HepG2 (cell line): ENCODE results near the gene GNL1. TPM values are rescaled to one million over a fixed set of nuclear protein-coding genes. Genes with fewer than 3 reads are reported as not detected.

Experiments used
- ATAC-seq: fragments of 200-7000 bp; cut with Tn5 transposase; 3 replicates; pipeline ENCODE4 v1.9.1; 2020; ENCODE audit warnings: mild to moderate bottlenecking, moderate library complexity
- BruUV-seq: library from RNA; stranded (reverse); fragments of 400-500 nt; replicated peaks from 2 replicates; lab custom pipeline; 2021; lab: Mats Ljungman, UMichigan
- CTCF ChIA-PET: fragments of 300-600 bp; formaldehyde crosslinking; extraction: SDS; loops from one replicate; lab custom pipeline; 2021; ENCODE audit warnings: low total read pairs, inconsistent platforms, low intra/inter-chr PET ratio; lab: Yijun Ruan, JAX
- POLR2A ChIA-PET: fragments of 350-600 bp; sonication (Branson Sonifier 250); formaldehyde crosslinking; loops from one replicate; lab custom pipeline; 2020; ENCODE audit warnings: antibody characterized with exemption, inconsistent platforms; lab: Yijun Ruan, JAX
- DNase-seq: peaks from one replicate; pipeline ENCODE4 v3.0.0-alpha.2; 2015; ENCODE audit warnings: low spot score
- FAIRE-seq: peaks from 3 replicates; lab custom pipeline; 2011; peaks lifted over from hg19 to GRCh38; lab: Jason Lieb, UNC
- H2AFZ ChIP-seq: one replicate; pipeline ENCODE4 v1.6.1; 2011; ENCODE audit warnings: low read length, inconsistent platforms
- H3K27ac ChIP-seq: fragments of 300-600 bp; 3 replicates; pipeline ENCODE4 v1.8.0; 2011; ENCODE audit warnings: mixed run types, mild to moderate bottlenecking, mixed read lengths, low read length, inconsistent platforms; ENCODE audit not compliant: insufficient read depth; ENCODE audit errors: extremely low read length
- H3K27me3 ChIP-seq, 2 experiments: fragments of 200-600 bp in 1 of 2; 2 replicates in 1 of 2; 3 replicates in 1 of 2; pipeline versions ENCODE4 v1.6.0 to v1.8.0; 2011; ENCODE audit warnings: low read length in 2 of 2, mild to moderate bottlenecking in 2 of 2, moderate library complexity in 2 of 2, inconsistent platforms in 1 of 2; ENCODE audit not compliant: insufficient read depth in 2 of 2, control insufficient read depth in 1 of 2
- H3K36me3 ChIP-seq, 2 experiments: fragments of 200-600 bp in 1 of 2; replicated peaks in 1 of 2; 2 replicates in 1 of 2; 3 replicates in 1 of 2; pipeline versions ENCODE4 v1.5.1 to v1.8.0; 2011; ENCODE audit warnings: low read length in 2 of 2, inconsistent platforms in 1 of 2; ENCODE audit not compliant: insufficient read depth in 2 of 2, control insufficient read depth in 1 of 2
- H3K4me1 ChIP-seq: 2 replicates; pipeline ENCODE4 v1.5.1; 2012; ENCODE audit warnings: low read length, inconsistent platforms; ENCODE audit not compliant: insufficient read depth
- H3K4me2 ChIP-seq: 2 replicates; pipeline ENCODE4 v1.6.0; 2011; ENCODE audit warnings: low read depth, low read length, inconsistent platforms
- H3K4me3 ChIP-seq, 3 experiments: fragments of 200-600 bp in 1 of 3; sonication (generic), shearing (Covaris generic) in 1 of 3; replicated peaks in 1 of 3; 2 replicates each; pipeline ENCODE4 v1.5.1; 2011 to 2016; ENCODE audit warnings: low read length in 3 of 3, inconsistent platforms in 2 of 3, low read depth in 2 of 3, mild to moderate bottlenecking in 2 of 3, control low read depth in 1 of 3, mixed read lengths in 1 of 3; ENCODE audit not compliant: insufficient read depth in 1 of 3
- H3K79me2 ChIP-seq: one replicate; pipeline ENCODE4 v1.6.1; 2011; ENCODE audit warnings: low read length, inconsistent platforms; ENCODE audit not compliant: insufficient read depth
- H3K9ac ChIP-seq: 2 replicates; pipeline ENCODE4 v1.6.0; 2011; ENCODE audit warnings: mild to moderate bottlenecking, low read depth, low read length, inconsistent platforms; ENCODE audit not compliant: insufficient read depth
- H3K9me3 ChIP-seq: 2 replicates; pipeline ENCODE4 v1.5.1; 2012; ENCODE audit warnings: mild to moderate bottlenecking, low read length
- H4K20me1 ChIP-seq: 2 replicates; pipeline ENCODE4 v1.6.0; 2011; ENCODE audit warnings: inconsistent platforms, mild to moderate bottlenecking, low read length, moderate library complexity; ENCODE audit not compliant: insufficient read depth
- AFF4 ChIP-seq: sonication (generic); formaldehyde crosslinking; IDR thresholded peaks from 2 replicates; pipeline ENCODE4 v1.4.0; 2020; ENCODE audit warnings: missing genetic modification reagents
- ARNT2 ChIP-seq: sonication (generic); formaldehyde crosslinking; IDR thresholded peaks from 2 replicates; pipeline ENCODE4 v1.8.0; 2022; ENCODE audit warnings: mild to moderate bottlenecking, low read depth, missing genetic modification reagents, moderate library complexity
- MAFF ChIP-seq: IDR thresholded peaks from 2 replicates; pipeline ENCODE4 v1.6.1; 2011; ENCODE audit warnings: low read depth, low read length, improper control_type of control experiment
- MAZ ChIP-seq, 2 experiments: sonication (generic) in 1 of 2; formaldehyde crosslinking in 1 of 2; IDR thresholded peaks; 2 replicates each; pipeline versions ENCODE4 v1.5.0 to v1.6.1; 2012 to 2020; ENCODE audit warnings: low read depth in 2 of 2, mild to moderate bottlenecking in 2 of 2, borderline replicate concordance in 1 of 2, improper control_type of control experiment in 1 of 2, low read length in 1 of 2, missing genetic modification reagents in 1 of 2, moderate library complexity in 1 of 2
- REPIN1 ChIP-seq: sonication (generic); formaldehyde crosslinking; IDR thresholded peaks from 2 replicates; pipeline ENCODE4 v1.8.0; 2022; ENCODE audit warnings: missing genetic modification reagents, low read depth, mild to moderate bottlenecking, borderline replicate concordance
- RORA ChIP-seq: sonication (generic); formaldehyde crosslinking; IDR thresholded peaks from 2 replicates; pipeline ENCODE4 v1.5.0; 2020; ENCODE audit warnings: mild to moderate bottlenecking, missing genetic modification reagents, moderate library complexity
- SOX5 ChIP-seq: IDR thresholded peaks from 2 replicates; pipeline ENCODE4 v1.6.1; 2016; ENCODE audit warnings: borderline replicate concordance
- ZKSCAN8 ChIP-seq: IDR thresholded peaks from 2 replicates; pipeline ENCODE4 v1.6.1; 2016; ENCODE audit warnings: borderline replicate concordance, missing genetic modification reagents, missing compliant biosample characterization
- ZNF30 ChIP-seq: sonication (generic); formaldehyde crosslinking; IDR thresholded peaks from 2 replicates; pipeline ENCODE4 v1.5.0; 2020; ENCODE audit warnings: mild to moderate bottlenecking, missing genetic modification reagents
- ZNF33A ChIP-seq: sonication (generic); formaldehyde crosslinking; IDR thresholded peaks from 2 replicates; pipeline ENCODE4 v1.5.1; 2020; ENCODE audit warnings: missing genetic modification reagents, mild to moderate bottlenecking, moderate library complexity, borderline replicate concordance
- ZNF451 ChIP-seq: sonication (generic); formaldehyde crosslinking; IDR thresholded peaks from 2 replicates; pipeline ENCODE4 v1.5.0; 2020; ENCODE audit warnings: mild to moderate bottlenecking, missing genetic modification reagents
- WGBS: methylation state at CpG from one replicate; pipeline ENCODE4 v1.1.6; 2017; ENCODE audit warnings: low lambda C conversion rate; 5-methylcytosine and 5-hydroxymethylcytosine counted together
- in situ Hi-C: cut with HindIII; loops from 2 replicates; pipeline ENCODE4 v1.10.0; 2017; ENCODE audit warnings: low pct_unique_long_range_greater_than_20kb; ENCODE audit not compliant: extremely low pct_ligation_motif_present
- intact Hi-C: fragments of 100-400 bp; cut with micrococcal nuclease; formaldehyde crosslinking; loops from one replicate; pipeline ENCODE4 v1.10.0; 2022; ENCODE audit not compliant: unreplicated experiment
- polyA plus RNA-seq, 8 experiments: library from polyadenylated mRNA; depleted of rRNA in 3 of 8; stranded (reverse) in 7 of 8; unstranded in 1 of 8; fragments of >200 nt; fragmentation: Illumina TruSeq in 4 of 8; extraction: Trizol in 4 of 8; gene quantifications; 2 replicates each; pipeline versions ENCODE4 v1.2.1 to v1.2.3, GENCODE V29; 2011 to 2016; ENCODE audit warnings: low read depth in 4 of 8, missing spikeins in 1 of 8, mixed read lengths in 1 of 8; ENCODE audit not compliant: insufficient read depth in 1 of 8
- total RNA-seq, 5 experiments: library from RNA; depleted of rRNA; stranded (reverse); fragments of >200 nt; fragmentation: Illumina TruSeq; extraction: Trizol; gene quantifications; 2 replicates each; pipeline ENCODE4 v1.2.3, GENCODE V29; 2016; ENCODE audit warnings: low read depth in 1 of 5

Gene GNL1
- total and polyA plus RNA-seq, 2 of the 13 experiments (the other 11 are each of a cell fraction or from before 2014, with no cell fraction given) = 35.0 to 55.6 TPM

DNA sequence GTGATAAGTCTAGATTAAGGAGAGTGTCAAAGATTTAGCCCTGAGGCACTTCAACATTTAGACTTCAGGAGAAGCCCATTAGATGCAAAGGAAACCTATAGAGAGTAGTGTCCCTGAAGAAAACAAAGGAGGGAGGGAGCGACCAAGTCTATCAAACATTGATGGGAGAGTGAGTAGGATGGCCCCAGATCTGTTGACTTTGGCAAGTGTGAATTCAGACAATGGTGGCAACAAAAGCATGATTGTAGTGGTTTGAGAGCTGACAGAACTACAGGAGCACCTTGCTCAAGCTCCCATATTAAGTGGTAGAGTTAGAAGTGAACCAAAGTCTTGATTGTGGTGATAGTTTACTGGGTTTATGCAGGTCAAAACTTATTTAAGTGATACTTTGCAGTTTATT lies 14.0 kb upstream of the GNL1 start (continued):
- TF ChIP-seq AFF4 = no peak
- no peak for TF ChIP-seq ZKSCAN8 (CRISPR knock-in tag)
- no peak for TF ChIP-seq ZNF30 (CRISPR knock-in tag)
- TF ChIP-seq ARNT2 (CRISPR knock-in tag) = no peak
- 0 out of 2 replicates have a peak, but pooled peaks have one; percentile 17 for TF ChIP-seq MAZ (IDR thresholded peaks at IDR 0.05; ENCODE audit: borderline replicate concordance, low read depth, low read length)
- TF ChIP-seq MAZ (CRISPR knock-in tag; IDR thresholded peaks at IDR 0.05; ENCODE audit: low read depth) = no peak
- TF ChIP-seq SOX5 (CRISPR knock-in tag) = peak; percentile 96

GRCh38 chr6:30568245-30568644 lies 12.0 kb upstream of the GNL1 start:
- peaks cover 18% of the 10 kb centered on the region for H4K20me1 ChIP-seq
- peaks cover 0 to 1% of the 10 kb centered on the region in 2 experiments; a peak in 1 of 5 replicates for H3K36me3 ChIP-seq
- ATAC-seq (no peak), DNase-seq (no peak), FAIRE-seq (no peak)
- no peak overlapping the region for H3K4me2 ChIP-seq
- TF ChIP-seq ZNF33A (CRISPR knock-in tag) (no peak), MAFF (no peak), RORA (CRISPR knock-in tag) (no peak), REPIN1 (no peak), ZNF451 (CRISPR knock-in tag) (no peak)
- no peak overlapping the region for H3K4me3 ChIP-seq
- BruUV-seq = no TSS peak
- peaks cover 40% of the 10 kb centered on the region for H3K4me1 ChIP-seq
- no peak overlapping the region for H3K9ac ChIP-seq
- intact Hi-C loops = no loop called here
- peaks cover 21% of the 10 kb centered on the region for H3K79me2 ChIP-seq
- no peak overlapping the region for H2AFZ ChIP-seq
- no peaks in the 10 kb centered on the region; a peak in 1 of 5 replicates for H3K27me3 ChIP-seq
- H3K9me3 ChIP-seq = no peaks in the 10 kb centered on the region
- ChIA-PET CTCF (no interaction called here), POLR2A (no interaction called here)
- in situ Hi-C loops = no loop called here
- 66% methylated on average over 3 of the region's 3 CpGs for WGBS
- H3K27ac ChIP-seq = no peak overlapping the region
